NCI-H226 (cell line): Measurements from ENCODE around the gene NEGR1.

ENCODE experiments used
- DNase-seq: peaks from one replicate; pipeline ENCODE4 v3.0.0-alpha.2; 2015

NEGR1 gene

DNA sequence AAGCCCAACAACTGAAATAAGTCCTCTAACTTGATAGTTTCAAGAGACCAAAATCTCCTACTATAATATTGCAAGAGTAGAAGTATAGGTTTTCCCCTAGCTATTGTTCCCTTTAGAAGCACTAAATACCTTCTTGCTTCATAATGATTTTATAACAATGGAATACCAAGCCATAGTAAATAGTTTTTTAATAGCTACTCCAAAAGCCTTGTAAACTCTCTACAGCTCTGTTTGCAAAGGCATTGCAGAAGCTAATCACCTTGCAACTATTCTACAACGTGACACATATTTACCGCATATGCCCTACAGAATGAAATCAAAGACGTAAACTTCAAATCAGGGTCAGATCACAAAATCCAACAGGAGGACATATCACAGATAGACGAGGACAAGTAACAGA lies 750.0 kb downstream of the NEGR1 start:
- DNase-seq, result no peak

DNA sequence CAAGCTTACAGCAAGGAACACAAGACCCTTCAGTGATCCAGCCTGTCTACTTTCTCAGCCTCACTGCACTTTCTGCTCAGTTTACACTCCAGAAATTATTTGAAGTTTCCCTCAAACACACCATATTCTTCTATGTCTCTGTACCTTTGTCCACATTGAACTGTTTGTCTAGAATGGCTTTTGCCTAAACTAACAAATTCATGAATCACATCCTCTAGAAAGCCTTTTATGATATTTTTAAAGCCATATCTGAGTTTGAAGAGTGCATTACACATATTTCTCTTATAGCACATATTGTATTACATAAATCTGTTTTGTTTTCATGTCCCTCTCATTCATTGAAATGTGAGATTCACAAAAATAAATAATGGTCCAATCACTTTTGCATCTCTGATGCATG lies 755.5 kb downstream of the NEGR1 start:
- no peak for DNase-seq

DNA sequence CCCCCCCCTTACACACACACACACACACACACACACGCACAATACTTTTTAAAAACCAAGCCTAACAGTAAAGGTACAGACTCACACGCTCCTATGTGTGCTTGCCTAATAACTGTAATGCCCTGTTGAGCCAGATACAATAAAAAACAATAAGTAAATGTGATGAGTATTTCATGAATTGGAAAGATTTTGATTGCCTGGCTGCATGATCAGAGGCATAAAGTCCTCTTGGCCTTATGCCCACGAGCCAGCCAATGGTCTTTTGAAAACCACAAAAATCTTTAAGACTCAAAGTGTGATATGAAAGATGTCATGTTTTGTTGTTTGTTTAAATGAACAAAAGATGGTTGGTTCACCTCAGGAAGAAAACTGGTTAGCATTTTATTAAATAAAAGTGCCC lies 759.6 kb downstream of the NEGR1 start:
- DNase-seq, result no peak

DNA sequence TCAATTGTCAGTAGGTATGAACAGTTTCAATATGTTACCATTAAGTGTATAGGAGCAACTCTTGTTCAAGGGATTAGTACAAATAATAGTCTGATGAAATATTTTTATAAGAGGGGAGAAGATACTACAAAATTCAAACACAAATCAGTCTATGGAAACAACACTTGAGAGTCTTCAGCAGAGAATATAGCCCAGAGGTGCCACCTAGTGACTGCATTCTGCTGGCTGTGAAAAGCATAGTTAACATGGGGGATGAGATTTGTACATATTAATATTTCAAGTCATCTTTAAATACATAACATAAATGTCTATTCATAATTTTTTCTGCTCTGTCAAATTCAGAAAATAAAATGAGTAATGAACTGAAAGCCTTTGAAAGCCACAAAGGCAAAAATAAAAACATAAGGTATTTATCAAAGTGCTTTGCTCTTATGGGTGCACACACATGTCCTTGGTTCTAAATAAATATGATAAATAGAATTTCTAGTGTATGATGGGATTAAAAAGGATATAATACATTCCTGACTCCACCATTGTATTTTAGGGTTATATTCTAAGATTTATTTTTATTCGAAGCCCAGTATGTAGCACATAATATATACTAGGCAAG lies 760.6 kb downstream of the NEGR1 start:
- DNase-seq, result no peak

DNA sequence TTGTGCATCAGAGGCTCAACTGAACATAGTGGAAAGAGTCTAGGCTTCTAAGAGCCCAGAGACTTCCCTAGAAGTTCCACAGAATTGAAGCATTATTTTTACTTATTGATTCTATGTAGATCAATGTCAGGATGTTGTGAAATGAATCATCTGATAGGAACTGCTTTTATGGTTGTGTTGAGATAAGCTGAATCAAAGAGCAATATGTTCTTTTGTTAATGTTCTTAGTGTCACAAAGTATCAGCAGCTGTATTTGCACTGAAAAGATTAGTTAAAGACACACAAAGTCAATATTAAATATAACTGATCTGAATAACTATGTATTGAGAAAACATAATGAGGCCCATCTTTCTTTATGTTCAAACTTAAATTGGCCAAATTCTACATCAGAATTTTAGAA lies 770.8 kb downstream of the NEGR1 start:
- no peak for DNase-seq

DNA sequence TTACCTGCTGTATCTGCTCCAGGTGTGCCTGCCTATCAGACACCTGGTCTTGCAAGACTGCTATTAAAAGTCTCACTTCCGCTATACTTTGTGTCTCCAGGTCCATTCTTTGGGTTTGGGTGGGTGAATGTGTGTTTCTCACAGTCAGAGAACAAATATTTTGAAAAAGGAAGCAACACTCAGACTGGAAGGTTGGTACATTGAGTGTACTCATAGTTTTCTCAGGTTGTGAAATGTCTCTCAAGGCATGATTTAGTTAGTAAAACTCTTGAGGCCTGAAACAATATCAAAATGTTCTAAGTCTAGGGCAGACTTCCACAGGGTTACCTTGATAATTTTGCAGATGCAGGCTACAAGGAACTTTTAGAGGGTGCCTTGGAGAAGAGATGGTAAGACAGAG lies 771.6 kb downstream of the NEGR1 start:
- no peak for DNase-seq

DNA sequence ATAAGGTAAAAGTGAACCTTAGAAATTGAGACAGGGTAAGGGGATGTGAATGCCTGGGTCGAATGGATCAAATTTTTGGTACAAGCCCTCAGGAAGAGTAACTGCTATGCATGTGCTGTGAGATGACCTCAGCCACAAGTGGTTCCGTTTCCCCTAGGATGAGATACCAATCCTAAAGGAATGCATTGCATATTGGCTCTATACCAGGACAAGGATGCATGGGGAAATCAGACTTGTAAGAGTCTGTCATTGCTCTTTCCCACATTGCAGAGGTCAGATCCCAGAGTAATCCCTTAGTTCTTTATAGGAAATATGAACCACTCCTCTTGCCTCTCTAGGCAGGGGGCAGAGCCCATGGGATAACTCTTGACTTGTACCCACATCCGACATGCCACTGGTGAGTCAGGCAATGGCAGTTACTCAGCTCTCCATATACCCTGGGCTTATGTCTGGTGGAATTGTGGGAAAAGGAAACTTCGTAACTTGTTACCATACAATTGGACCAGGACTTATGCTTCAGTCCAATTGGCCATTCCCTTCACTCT lies 773.2 kb downstream of the NEGR1 start:
- peak; percentile 27 for DNase-seq

DNA sequence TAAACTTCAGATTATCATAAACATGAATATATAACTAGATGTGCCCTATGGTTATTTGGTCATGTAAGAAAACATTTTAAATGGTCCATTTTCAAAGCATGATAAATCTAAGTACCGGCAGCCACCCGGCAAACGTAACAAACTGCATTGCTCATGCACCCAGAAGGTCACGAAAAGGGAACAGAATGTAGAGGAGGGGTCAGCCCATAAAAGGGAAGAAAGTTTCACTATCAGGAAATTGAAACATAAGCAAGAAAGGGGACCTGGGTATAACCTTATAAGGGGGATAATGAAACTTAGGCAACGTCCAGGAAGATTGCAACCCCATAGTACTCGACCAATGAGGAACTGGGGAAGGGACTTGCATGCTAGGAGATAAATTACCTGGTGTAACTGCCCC lies 780.3 kb downstream of the NEGR1 start:
- DNase-seq, result no peak

DNA sequence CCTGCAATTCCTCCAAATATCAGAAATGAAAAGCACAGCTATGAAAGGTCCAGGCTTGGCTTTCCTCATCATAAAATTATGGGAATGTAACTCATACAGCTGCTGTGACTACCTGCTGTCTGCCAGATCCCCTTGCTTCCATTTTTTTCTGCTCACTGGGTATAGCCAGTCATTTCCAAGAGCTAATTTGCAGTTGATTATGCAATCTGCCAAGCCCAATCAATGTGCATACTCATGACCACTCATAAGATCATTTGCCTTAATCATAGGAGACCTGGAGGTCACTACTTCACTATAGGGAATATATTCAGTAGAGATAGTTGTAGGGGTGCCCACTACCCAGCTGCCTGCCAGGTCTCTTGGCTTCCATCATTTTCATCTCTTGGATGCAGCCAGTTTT lies 783.8 kb downstream of the NEGR1 start:
- no peak for DNase-seq

DNA sequence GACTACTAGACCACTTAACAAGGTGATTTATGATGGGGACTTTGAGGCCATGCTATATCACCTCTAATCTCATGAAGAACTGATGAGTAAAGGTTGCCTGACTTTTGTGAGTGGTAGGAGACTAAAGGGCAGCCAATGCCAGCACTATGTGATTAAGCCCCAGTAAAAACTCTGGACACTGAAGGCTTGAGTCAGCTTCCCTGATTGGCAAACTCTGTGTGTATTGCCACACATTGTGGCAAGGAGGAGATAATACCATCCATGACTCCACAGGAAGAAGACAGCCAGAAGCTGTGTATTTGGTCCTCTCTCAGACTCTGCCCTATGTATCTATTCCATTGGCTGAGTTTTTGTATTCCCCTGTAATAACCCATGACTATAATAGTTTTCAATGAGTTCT lies 788.2 kb downstream of the NEGR1 start:
- DNase-seq, result peak; percentile 35

DNA sequence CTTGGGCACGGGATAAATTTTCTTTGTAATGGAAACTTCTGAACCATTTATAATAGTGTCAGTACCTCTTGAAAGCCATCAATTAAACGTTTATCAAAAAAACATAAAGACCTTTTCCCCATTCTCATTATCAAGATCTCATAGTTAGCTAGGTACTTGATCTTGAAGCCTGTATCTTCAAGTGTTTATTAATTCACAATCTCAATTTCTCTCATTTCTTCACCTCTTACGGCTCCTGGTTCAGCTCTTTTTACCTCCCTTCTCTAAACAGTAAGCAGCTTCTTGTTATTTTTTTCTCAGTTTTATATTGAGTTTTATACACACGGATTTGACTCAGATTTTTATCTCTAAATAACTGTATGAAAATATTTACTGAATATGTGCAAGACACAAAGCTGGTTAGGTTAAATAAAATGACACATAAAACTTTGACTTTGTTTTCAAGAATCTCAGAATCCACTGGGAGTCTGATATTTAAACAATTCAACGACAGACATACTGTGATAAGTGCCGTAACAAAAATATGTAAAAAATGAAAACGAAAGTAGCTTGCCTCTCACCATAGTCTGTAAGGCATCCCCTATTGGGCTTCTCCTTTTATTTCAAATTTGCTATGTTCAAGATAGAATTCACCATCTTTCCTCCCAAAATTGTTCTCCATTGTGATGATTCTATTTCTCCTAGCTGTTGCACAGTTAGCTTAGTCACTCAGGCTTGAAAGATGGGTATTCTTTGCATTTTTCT lies 789.9 kb downstream of the NEGR1 start:
- no peak for DNase-seq

DNA sequence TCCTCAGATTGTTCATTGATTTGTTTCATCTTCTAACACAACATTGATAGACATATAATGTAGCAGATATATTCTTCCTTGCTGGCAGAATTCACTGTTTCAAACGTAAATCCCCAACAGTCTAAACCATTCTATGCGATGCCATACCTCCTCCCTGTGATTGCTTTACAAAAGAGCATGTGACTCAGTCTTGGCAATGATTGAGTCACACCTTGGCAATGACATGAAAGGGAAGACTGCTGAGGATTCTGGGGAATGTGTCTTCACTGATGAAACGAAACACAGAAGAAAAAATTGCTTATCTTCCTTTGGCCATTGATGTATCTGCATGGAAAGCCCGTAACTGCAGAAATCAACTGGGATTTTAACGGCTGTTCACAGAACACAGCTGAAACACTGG lies 791.9 kb downstream of the NEGR1 start:
- peak; percentile 77 for DNase-seq

DNA sequence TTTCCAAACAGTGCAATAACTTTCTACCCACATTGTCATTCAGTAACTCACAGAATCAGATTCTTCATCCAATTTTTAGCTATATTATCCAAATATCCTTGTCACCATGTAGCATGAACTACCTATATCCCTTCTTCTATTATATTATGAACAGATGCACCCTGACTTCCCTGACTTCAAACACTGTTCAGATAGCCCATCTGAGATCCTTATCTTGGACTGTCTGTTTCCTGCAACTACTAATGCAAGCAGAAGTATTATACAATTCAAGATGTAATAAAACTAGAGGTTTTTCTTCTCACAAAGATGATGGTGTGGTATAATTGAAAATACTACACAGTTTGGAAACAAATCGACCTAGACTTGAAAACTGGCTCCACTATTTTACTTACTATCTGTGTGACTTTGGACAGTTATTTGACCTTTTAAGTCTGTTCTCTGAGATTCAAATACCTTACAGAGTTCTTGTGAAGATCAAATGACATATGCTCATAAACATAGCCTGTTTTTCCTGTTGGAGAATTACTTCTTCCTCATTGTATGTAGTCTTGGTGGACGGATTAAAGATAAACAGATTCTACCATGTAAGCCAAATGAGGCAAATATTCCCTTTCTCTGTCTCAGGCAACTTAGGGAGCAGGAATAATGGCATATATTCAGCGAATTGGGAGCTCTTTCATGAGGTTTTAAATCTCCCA lies 793.6 kb downstream of the NEGR1 start:
- no peak for DNase-seq

DNA sequence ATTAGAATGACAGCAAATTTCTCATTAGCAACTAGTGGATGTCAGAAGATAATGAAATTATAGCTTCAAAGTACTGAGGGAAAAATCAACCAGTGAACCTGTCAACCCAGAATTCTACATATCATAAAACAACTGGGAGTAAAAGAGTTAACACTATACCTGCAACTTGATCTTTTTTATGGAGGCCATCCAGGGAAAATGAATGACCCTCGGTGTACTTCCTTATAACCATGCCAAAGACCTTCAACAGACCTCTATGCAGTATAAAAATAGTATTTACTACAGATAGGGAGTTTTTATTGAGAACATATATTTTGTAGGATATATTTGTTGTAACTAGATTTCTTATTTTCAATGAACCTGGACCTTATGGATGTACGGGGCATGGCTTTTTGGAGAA lies 809.0 kb downstream of the NEGR1 start:
- no peak for DNase-seq

DNA sequence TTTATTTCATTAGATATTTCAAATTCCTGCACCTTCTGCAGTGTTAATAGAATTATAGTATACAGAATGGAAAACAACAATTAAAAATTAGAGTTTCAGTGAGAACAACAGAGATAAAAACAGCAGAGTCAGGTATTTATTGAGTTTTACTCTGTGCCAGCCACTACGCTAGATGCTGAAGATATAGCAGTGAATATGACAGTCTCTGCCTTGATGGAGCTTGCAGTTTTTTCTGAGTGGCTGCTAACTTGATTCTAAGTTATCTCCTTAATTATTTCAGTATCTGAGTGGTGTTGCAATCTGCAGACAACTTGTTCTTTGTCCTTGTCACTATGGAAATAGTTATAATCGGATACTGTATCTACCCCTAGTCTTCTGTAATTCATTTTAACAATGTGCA lies 817.2 kb downstream of the NEGR1 start:
- no peak for DNase-seq

DNA sequence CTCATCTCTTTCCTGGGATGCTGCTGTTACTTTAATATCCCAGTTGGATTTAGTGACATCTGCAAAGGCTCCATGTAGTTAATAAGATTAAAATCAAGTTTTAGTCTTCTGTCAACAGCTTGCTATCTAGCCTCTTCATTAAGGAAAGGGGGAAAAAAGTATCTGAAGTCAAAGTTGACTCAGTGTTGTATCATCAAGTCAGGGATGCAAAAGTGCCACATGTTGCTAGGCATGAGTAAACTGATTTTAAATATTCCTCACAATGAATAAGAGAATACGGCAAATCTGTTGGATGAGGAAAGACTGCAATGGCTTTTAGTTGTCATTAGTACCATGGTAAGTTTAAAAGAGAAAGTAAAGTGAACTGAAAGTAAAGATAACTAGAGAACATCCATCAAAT lies 818.3 kb downstream of the NEGR1 start:
- DNase-seq, result no peak

DNA sequence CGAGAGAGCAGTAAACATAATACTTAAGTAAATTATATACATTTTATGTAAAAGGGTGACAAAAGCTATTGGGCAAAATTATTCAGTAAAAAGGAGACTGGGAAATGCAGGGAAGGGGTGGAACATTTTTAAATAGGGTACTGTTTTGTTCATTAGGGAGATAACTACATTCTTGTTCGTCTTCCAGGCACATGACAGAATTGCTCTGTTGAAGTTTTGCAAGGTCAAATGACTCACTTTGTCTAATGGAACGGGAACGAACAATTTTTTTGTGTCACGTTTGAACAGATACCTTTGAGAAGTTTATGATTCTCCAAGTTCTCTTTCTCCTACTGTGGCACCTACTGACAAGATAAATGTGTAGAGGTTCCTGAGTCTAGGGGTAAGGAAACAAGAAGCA lies 819.2 kb downstream of the NEGR1 start:
- DNase-seq, result no peak

DNA sequence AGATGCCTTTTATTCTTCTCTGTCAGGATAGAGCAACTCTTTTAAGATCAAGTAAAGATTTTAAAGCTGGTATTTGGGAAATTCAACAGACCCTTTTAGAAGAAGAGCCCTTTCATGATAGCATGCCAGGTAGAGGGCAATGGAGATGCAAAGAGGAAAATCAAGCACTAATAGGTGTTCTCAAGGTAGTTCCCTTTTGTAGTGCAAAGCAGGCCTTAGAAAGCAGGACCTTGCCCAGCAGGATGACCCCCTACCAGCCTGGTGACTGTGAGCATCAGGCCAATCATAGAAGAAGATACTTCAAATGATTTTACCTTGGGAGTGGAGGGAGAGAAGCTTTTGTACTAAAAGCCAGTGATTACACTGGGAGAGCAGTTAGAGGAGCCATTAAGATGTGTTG lies 820.1 kb downstream of the NEGR1 start:
- DNase-seq, result no peak

DNA sequence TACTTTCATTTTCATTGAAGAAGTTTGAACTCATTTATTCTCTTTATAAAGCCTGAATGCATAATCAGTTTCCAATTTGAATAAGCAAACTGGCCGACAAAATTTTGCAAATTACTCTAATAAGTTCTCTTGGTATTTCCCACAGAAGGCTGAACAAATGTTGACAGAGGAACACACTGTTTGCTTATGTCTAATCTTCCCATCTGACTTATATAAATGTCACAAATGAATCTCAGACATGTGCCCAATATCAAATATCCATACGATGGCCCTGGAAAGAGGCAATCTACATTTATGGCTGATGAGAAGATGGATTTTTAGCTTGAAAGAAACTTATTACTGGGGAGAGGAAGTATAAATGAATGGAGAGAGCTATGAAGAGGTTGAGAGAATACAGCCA lies 820.9 kb downstream of the NEGR1 start:
- DNase-seq, result no peak

DNA sequence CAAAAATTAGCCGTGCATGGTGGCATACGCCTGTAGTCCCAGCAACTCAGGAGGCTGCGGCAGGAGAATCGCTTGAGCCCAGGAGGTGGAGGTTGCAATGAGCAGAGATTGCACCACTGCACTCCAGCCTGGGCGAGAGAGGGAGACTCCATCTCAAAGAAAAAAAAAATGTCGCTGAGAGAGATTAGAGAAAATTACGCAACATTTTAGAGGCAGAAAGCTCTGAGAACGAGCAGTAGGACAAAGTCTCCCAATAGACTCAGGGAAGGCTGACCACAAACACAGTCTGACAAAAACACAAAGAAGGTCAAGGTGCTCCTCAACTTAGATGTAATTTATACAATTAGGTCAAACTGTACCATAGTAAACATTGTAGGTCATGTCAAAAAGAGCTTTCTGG lies 833.9 kb downstream of the NEGR1 start:
- DNase-seq, result no peak

DNA sequence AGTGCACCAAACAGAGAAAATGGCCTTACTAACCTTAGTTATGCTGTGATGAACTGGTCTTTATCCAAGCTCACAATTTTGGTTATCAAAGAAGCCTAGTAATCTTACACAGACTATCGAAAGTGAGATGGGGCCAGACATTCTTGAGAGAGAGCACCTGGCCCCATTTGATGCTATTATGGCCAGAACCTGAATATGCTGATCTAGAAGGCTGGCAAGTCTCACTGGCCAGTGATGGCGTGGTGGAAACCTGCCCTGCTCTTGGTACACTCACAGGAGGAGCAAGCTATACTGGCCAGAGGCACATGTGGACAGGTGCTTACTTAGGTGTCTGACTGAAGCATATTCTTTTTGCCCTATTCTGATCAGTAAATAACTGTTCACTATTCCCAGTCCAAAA lies 843.7 kb downstream of the NEGR1 start:
- no peak for DNase-seq

DNA sequence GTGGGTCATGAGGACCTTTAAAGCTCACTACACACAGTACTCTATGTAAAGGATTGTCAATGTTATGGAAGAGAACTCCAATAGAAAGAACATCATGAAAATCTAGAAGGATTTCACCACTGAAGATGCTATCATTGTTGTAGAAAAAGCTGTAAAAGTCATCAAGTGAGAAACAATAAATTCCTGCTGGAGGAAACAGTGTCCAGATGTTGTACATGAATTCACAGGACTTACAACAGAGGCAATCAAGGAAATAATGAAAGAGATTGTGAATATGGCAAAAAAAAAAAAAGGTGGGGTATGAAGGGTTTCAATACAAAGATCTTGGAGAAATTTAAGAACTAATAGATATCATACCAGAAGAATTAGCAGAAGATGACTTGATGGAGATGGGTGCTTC lies 846.4 kb downstream of the NEGR1 start:
- no peak for DNase-seq

DNA sequence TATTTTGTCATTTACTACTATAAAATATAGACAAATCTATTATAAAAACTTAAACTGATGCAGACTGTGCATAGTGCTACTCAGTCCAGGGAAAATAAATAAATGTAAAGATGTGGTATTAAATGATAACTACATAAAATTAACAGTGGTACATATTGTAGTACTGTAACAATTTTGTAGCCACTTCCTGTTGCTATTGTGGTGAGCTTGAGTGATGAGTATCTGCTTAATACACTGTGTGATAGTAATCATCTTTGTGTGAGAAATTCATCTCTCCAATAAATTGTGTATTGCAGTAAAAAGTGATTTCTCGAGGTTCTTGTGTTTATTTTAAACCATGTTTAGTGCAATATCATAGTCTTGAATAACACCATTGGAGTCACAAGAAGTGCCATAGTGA lies 848.1 kb downstream of the NEGR1 start:
- no peak for DNase-seq

DNA sequence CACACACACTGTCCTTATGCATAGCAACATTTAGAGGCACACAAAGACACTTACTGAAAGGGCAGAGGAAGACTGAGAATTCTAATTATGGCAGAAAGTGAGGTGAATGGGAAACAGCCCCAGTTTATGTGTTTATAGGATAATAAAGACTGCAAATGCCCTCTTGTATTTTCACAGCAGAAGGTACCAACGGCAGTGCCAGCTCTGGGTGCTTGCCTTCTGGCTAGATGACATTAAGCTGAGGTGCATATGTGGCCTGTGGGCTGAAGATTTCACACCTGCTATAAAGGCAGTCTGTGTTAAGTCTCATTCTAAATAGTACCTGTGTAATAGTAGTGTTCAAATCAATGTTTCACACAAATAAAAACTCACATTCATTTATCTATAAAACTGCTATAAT lies 854.3 kb downstream of the NEGR1 start:
- DNase-seq, result no peak
